Measurements from ENCODE around the gene PRKN.

- TF ChIP-seq CTCF (IDR thresholded peaks at IDR 0.05) (no peak), ZFX (IDR thresholded peaks at IDR 0.05; ENCODE audit: borderline replicate concordance) (no peak)
These were observed 324.5 kb downstream of the PRKN start for GRCh38 chr6:162403031-162403430.

Measured in 22Rv1 (cell line).